PFSK-1 (cell line): ENCODE data around the gene NAALADL2.

Experiments used
- FOXP2 ChIP-seq: optimal IDR thresholded peaks from 2 replicates; pipeline ENCODE3; 2011; ENCODE audit warnings: borderline replicate concordance, control low read depth, inconsistent platforms; ENCODE audit not compliant: insufficient read depth; ENCODE audit errors: extremely low read length, extremely low read depth
- POLR2AphosphoS5 ChIP-seq: IDR thresholded peaks from 2 replicates; pipeline ENCODE4 v1.6.1; 2012; ENCODE audit warnings: low read depth, mild to moderate bottlenecking, control low read depth, low read length, moderate library complexity
- SIN3A ChIP-seq: IDR thresholded peaks from 2 replicates; pipeline ENCODE4 v1.6.1; 2012; ENCODE audit warnings: mild to moderate bottlenecking, low read length, moderate library complexity, borderline replicate concordance; ENCODE audit not compliant: insufficient read depth
- TAF1 ChIP-seq: IDR thresholded peaks from 2 replicates; pipeline ENCODE4 v1.6.1; 2012; ENCODE audit warnings: low read length, control low read depth, borderline replicate concordance; ENCODE audit not compliant: insufficient read depth
- TF ChIP-seq, protein P1 (sequence below), 2 experiments: IDR thresholded peaks; 2 replicates each; pipeline versions ENCODE4 v1.6.1 to v1.8.0; 2011 to 2012; ENCODE audit warnings: low read depth in 2 of 2, low read length in 2 of 2, control low read depth in 1 of 2, inconsistent platforms in 1 of 2, mild to moderate bottlenecking in 1 of 2, moderate library complexity in 1 of 2; ENCODE audit not compliant: insufficient read depth in 1 of 2

The NAALADL2 gene

DNA sequence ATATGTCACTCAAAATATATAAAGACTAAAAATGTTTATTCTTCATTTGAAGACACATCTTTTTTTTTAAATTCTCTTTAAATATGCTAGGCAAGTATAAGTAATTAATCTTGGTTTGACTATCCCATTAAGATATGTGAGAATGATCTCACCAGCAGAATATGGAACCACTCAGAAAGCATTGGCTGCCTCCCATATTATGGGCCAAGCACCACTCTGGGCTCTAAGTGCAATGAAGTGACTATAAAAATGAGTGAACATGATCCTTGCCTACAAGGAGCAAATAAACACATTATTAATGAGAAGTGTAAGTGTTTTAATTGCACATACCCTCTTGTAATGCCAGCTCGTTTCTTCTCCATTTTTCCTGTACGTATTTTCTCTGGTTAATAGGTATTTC is 328.5 kb downstream of the NAALADL2 start:
- TF ChIP-seq POLR2AphosphoS5 (no peak), TAF1 (no peak), SIN3A (no peak), FOXP2 (no peak)
- TF ChIP-seq, protein P1, sequence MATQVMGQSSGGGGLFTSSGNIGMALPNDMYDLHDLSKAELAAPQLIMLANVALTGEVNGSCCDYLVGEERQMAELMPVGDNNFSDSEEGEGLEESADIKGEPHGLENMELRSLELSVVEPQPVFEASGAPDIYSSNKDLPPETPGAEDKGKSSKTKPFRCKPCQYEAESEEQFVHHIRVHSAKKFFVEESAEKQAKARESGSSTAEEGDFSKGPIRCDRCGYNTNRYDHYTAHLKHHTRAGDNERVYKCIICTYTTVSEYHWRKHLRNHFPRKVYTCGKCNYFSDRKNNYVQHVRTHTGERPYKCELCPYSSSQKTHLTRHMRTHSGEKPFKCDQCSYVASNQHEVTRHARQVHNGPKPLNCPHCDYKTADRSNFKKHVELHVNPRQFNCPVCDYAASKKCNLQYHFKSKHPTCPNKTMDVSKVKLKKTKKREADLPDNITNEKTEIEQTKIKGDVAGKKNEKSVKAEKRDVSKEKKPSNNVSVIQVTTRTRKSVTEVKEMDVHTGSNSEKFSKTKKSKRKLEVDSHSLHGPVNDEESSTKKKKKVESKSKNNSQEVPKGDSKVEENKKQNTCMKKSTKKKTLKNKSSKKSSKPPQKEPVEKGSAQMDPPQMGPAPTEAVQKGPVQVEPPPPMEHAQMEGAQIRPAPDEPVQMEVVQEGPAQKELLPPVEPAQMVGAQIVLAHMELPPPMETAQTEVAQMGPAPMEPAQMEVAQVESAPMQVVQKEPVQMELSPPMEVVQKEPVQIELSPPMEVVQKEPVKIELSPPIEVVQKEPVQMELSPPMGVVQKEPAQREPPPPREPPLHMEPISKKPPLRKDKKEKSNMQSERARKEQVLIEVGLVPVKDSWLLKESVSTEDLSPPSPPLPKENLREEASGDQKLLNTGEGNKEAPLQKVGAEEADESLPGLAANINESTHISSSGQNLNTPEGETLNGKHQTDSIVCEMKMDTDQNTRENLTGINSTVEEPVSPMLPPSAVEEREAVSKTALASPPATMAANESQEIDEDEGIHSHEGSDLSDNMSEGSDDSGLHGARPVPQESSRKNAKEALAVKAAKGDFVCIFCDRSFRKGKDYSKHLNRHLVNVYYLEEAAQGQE (IDR thresholded peaks at IDR 0.05; ENCODE audit: insufficient read depth in 1 of 2, low read depth in 2 of 2, low read length in 2 of 2) = no peak

DNA sequence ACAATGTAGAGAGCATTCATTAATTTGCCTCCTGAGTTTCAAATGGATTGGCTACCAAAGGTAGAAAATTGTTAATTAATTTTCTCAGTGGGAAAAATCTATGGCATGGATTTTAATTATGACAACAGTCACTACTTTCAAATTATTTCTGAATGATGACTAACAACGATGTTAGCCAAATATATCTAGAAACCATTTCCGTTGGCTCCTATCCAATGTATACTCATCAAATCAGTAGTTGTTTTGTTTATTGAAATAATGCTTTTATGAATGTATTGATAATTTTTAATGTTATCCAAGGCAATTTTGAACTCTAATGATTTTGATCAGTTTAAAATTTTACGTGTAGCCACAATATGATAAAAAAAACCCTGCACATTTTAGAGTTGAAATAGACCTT is 333.4 kb downstream of the NAALADL2 start:
- TF ChIP-seq FOXP2 = no peak
- TF ChIP-seq POLR2AphosphoS5 = no peak
- TF ChIP-seq, protein P1 (IDR thresholded peaks at IDR 0.05; ENCODE audit: insufficient read depth in 1 of 2, low read depth in 2 of 2, low read length in 2 of 2) = no peak
- TF ChIP-seq TAF1 = no peak
- TF ChIP-seq SIN3A = no peak

DNA sequence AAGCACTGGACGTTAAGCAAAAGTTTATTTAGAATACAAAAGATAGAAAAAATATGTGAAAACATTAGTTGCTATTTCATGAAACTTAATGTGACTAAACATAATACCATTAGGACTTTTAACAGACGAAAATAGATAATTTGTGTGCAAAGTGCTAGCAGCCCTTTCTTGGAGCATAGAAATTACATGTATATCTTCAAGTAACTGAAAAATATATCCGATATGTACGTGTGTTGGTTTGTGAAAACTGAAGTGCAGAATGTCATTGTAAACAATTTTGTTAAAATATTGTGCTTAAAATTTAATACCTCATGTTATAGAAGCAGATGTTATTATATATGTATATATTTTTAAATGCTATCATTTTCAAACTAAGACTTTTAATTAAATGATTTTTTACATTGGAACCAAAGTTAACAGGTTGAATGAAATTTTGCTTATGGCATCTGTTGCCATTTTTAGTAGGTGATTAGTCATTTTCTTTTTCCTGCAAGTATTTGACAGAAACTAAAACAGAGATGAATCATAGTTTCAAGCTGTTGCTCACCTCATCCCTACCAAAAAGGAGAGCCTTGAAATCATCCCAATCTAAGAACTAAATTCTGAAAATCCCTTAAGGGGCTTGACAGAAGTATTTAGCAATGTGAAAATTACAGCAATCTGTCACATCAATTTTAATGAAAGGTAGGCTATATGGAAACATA is 334.8 kb downstream of the NAALADL2 start:
- TF ChIP-seq FOXP2 (no peak), SIN3A (no peak), TAF1 (no peak), POLR2AphosphoS5 (no peak)
- TF ChIP-seq, protein P1 (IDR thresholded peaks at IDR 0.05; ENCODE audit: insufficient read depth in 1 of 2, low read depth in 2 of 2, low read length in 2 of 2) = no peak

DNA sequence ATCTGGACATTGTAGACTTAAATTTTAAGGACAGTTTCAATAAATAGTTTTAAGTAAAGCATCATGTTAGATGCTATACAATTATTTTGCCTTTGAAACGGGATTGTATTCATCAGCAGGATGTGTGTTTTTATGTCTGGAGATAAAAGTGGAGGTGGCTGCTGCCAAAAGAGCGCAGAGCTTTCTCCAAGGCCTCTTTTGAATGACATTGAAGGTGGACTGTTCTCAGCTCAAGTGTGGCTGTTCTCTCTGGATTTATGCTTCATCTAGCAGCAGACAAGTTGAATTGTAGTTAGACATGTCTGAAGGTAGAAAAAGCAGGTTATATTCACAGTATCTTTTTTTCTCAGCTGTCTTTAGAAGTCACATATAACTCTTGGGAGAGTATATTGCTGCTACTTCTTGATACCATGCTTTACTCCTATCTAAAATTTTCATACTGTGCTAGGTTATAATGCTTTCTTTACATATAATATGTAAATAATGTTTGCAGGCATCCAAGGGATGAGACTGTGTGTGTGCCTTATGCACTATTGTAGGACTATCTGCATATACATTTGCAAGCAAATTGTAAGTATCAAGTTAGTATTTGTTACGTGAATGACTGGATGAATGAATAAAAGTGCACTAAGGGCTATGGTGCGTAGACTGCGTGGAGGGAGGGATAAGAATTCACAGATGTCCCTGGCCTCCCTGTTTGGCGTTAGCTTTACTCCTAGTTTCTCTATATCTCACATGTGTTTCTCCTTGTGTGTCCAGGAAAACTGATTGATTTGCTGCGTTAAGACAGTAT is 340.1 kb downstream of the NAALADL2 start:
- no peak for TF ChIP-seq FOXP2
- TF ChIP-seq TAF1 = no peak
- no peak for TF ChIP-seq POLR2AphosphoS5
- TF ChIP-seq, protein P1 (IDR thresholded peaks at IDR 0.05; ENCODE audit: insufficient read depth in 1 of 2, low read depth in 2 of 2, low read length in 2 of 2) = no peak

DNA sequence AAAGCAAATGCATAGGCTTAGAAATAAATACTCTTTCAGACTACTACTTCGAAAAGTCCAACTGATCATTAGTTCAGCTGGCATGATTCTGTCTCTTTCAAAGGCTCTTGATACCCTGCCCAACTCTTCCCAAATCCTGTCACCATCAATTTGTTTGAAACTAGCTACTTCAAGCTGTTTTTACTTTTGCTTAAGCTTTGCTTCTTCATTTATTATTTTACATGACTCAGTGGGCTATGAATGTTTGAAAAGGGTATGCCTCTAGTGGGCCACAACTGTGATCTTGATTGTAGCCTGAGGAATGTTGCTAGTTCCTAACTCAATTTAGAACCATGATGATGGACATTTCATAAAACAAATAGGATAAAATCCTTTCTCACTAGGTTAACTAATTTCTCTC is 340.8 kb downstream of the NAALADL2 start:
- TF ChIP-seq TAF1 (no peak), SIN3A (no peak), POLR2AphosphoS5 (no peak), FOXP2 (no peak)
- TF ChIP-seq, protein P1 (IDR thresholded peaks at IDR 0.05; ENCODE audit: insufficient read depth in 1 of 2, low read depth in 2 of 2, low read length in 2 of 2) = no peak
